IMR-90 (cell line): Measurements from ENCODE around the gene CERT1.

Experiments
- CTCF ChIP-seq: conservative IDR thresholded peaks from 2 replicates; pipeline ENCODE4 v1.5.1; 2012; ENCODE audit warnings: mild to moderate bottlenecking, low read depth, low read length, improper control_type of control experiment
- POLR2A ChIP-seq: IDR thresholded peaks from 2 replicates; pipeline ENCODE4 v1.6.1; 2012; ENCODE audit warnings: mild to moderate bottlenecking, low read depth, low read length

GRCh38 chr5:75532190-75532589 is 20.8 kb upstream of the CERT1 start:
- TF ChIP-seq CTCF = no peak
- no peak for TF ChIP-seq POLR2A
